Naive thymus-derived CD4-positive, alpha-beta T cell (primary cell): ENCODE results near the gene HOXB8. TPM values are rescaled to one million over a fixed set of nuclear protein-coding genes. Genes with fewer than 3 reads are reported as not detected.

Experiments
- ATAC-seq: fragments of 150-1000 bp; cut with Tn5 transposase; 2 replicates; pipeline ENCODE4 v1.10.0; 2021; ENCODE audit warnings: mild to moderate bottlenecking, moderate library complexity
- CTCF ChIA-PET: fragments of 350-600 bp; sonication (Branson Sonifier 250); formaldehyde crosslinking; loops from one replicate; lab custom pipeline; 2021; ENCODE audit warnings: antibody characterized with exemption; lab: Charles Lee
- POLR2A ChIA-PET: fragments of 350-600 bp; sonication (Branson Sonifier 250); formaldehyde crosslinking; loops from one replicate; lab custom pipeline; 2021; ENCODE audit warnings: antibody characterized with exemption, inconsistent platforms; lab: Charles Lee
- DNase-seq, 9 donors: peaks; one replicate each; pipeline versions ENCODE4 v3.0.0 to v3.0.0-alpha.2; 2020 to 2022; ENCODE audit warnings: mixed read lengths in 1 of 9
- H3K27ac ChIP-seq: one replicate; pipeline ENCODE4 v1.7.0; 2013; ENCODE audit warnings: mild to moderate bottlenecking, low read depth, low read length, moderate library complexity
- H3K27me3 ChIP-seq, 2 donors: one replicate each; pipeline ENCODE4 v1.7.0; 2013; ENCODE audit warnings: low read length in 2 of 2, mild to moderate bottlenecking in 2 of 2, moderate library complexity in 2 of 2; ENCODE audit not compliant: control insufficient read depth in 2 of 2, insufficient read depth in 2 of 2
- H3K36me3 ChIP-seq, 3 experiments: 1 replicate in 2 of 3; 2 replicates in 1 of 3; pipeline ENCODE4 v1.7.0; 2013; ENCODE audit warnings: low read length in 3 of 3, mild to moderate bottlenecking in 3 of 3, moderate library complexity in 1 of 3; ENCODE audit not compliant: insufficient read depth in 3 of 3, control insufficient read depth in 2 of 3
- H3K4me1 ChIP-seq, 2 donors: one replicate each; pipeline ENCODE4 v1.7.0; 2013; ENCODE audit warnings: low read length in 2 of 2, mild to moderate bottlenecking in 2 of 2, moderate library complexity in 1 of 2; ENCODE audit not compliant: control insufficient read depth in 2 of 2, insufficient read depth in 2 of 2
- H3K4me3 ChIP-seq: 2 replicates; pipeline ENCODE4 v1.7.0; 2013; ENCODE audit warnings: mild to moderate bottlenecking, low read length
- H3K9me3 ChIP-seq, 3 experiments: 1 replicate in 2 of 3; 2 replicates in 1 of 3; pipeline ENCODE4 v1.7.0; 2013; ENCODE audit warnings: low read length in 3 of 3; ENCODE audit not compliant: control insufficient read depth in 2 of 3
- H3K27ac Mint-ChIP-seq, 9 donors: one replicate each; pipeline ENCODE4 v1.8.0; 2020 to 2022; ENCODE audit warnings: mixed read lengths in 9 of 9, mild to moderate bottlenecking in 8 of 9, moderate library complexity in 5 of 9, inconsistent platforms in 2 of 9
- H3K27me3 Mint-ChIP-seq, 5 donors: one replicate each; pipeline ENCODE4 v1.8.0; 2021 to 2022; ENCODE audit warnings: mixed read lengths in 5 of 5, mild to moderate bottlenecking in 1 of 5
- H3K36me3 Mint-ChIP-seq, 5 donors: one replicate each; pipeline ENCODE4 v1.8.0; 2020 to 2022; ENCODE audit warnings: mixed read lengths in 5 of 5, mild to moderate bottlenecking in 3 of 5, inconsistent platforms in 1 of 5
- H3K4me1 Mint-ChIP-seq, 7 donors: one replicate each; pipeline ENCODE4 v1.8.0; 2020 to 2022; ENCODE audit warnings: mixed read lengths in 7 of 7, mild to moderate bottlenecking in 3 of 7, inconsistent platforms in 1 of 7
- H3K4me3 Mint-ChIP-seq, 10 donors: one replicate each; pipeline ENCODE4 v1.8.0; 2020 to 2022; ENCODE audit warnings: mild to moderate bottlenecking in 10 of 10, mixed read lengths in 10 of 10, moderate library complexity in 6 of 10, inconsistent platforms in 2 of 10
- H3K9me3 Mint-ChIP-seq, 11 donors: one replicate each; pipeline ENCODE4 v1.8.0; 2020 to 2022; ENCODE audit warnings: mixed read lengths in 11 of 11, mild to moderate bottlenecking in 4 of 11, inconsistent platforms in 1 of 11, moderate library complexity in 1 of 11
- intact Hi-C, 2 donors: fragments of 100-400 bp; cut with micrococcal nuclease; formaldehyde crosslinking; loops; one replicate each; pipeline ENCODE4 v1.15.1; 2023
- polyA plus RNA-seq, 2 donors: library from polyadenylated mRNA; unstranded; fragments of 300-500 nt; fragmentation: Illumina TruSeq; gene quantifications; one replicate each; pipeline ENCODE4 v1.2.3, GENCODE V29; 2021
- total RNA-seq, 6 experiments: library from RNA in 5 of 6; stranded (reverse) in 5 of 6; gene quantifications; 1 replicate in 5 of 6; 2 replicates in 1 of 6; pipeline ENCODE4 v1.2.3 and lab custom pipeline; 2021 to 2026

HOXB8 gene
- total and polyA plus RNA-seq, 7 experiments from 2014 or later = not detected

- H3K4me3 ChIP-seq = peak overlapping the region; percentile 62
- intact Hi-C loops = loop anchor here in 1 of 2 donors (5.0 kb wide), 1 partner anchor 122 kb away; no protein-coding TSS in a partner anchor
- ChIA-PET POLR2A (no interaction called here), CTCF (interaction anchor here (0.7 kb wide), 1 partner anchor 676 kb away, joined by 3 read pairs; no protein-coding TSS in a partner anchor)
- Mint-ChIP-seq H3K36me3 (peaks cover 0 to 3% (median 0%) of the 10 kb centered on the region in 5 donors), H3K4me1 (peaks cover 13 to 18% (median 14%) of the 10 kb centered on the region in 7 donors), H3K4me3 (peak overlapping the region; percentile 80 to 91 (median 84)), H3K27ac (peak overlapping the region in 1 of 9 donors; percentile 88), H3K27me3 (peaks cover 81 to 92% (median 88%) of the 10 kb centered on the region in 5 donors), H3K9me3 (no peaks in the 10 kb centered on the region)
- H3K36me3 ChIP-seq = no peaks in the 10 kb centered on the region
- H3K9me3 ChIP-seq = no peaks in the 10 kb centered on the region
- DNase-seq (peak in 4 of 9 donors; percentile 33 to 59 (median 36)), ATAC-seq (peak; percentile 64)
- peaks cover 32 to 44% of the 10 kb centered on the region in 2 donors for H3K27me3 ChIP-seq
- H3K4me1 ChIP-seq = peaks cover 15 to 16% of the 10 kb centered on the region in 2 donors
- no peak overlapping the region for H3K27ac ChIP-seq
These were observed 10.6 kb upstream of the HOXB8 start for GRCh38 chr17:48625495-48626244.

GRCh38 chr17:48624544-48625494 lies 9.7 kb upstream of the HOXB8 start:
- Mint-ChIP-seq H3K4me3 (peak overlapping the region in 9 of 10 donors; percentile 54 to 91 (median 85)), H3K9me3 (no peaks in the 10 kb centered on the region), H3K27ac (no peak overlapping the region), H3K27me3 (peaks cover 81 to 92% (median 87%) of the 10 kb centered on the region in 5 donors), H3K4me1 (peaks cover 13 to 18% (median 14%) of the 10 kb centered on the region in 7 donors), H3K36me3 (peaks cover 0 to 3% (median 0%) of the 10 kb centered on the region in 5 donors)
- Histone ChIP-seq H3K27me3 (peaks cover 32 to 45% of the 10 kb centered on the region in 2 donors), H3K4me3 (no peak overlapping the region), H3K9me3 (no peaks in the 10 kb centered on the region), H3K4me1 (peaks cover 15 to 16% of the 10 kb centered on the region in 2 donors), H3K27ac (no peak overlapping the region), H3K36me3 (no peaks in the 10 kb centered on the region)
- intact Hi-C loops = loop anchor here in 1 of 2 donors (5.0 kb wide), 1 partner anchor 122 kb away; no protein-coding TSS in a partner anchor
- no peak for DNase-seq
- POLR2A ChIA-PET = interaction anchor here (0.6 to 1.4 kb wide), 2 partner anchors 10 to 1190 kb away, joined by 3 to 5 read pairs; partner anchors contain the start of gene HOXB8
- CTCF ChIA-PET = no interaction called here
- ATAC-seq = peak; percentile 45

DNA sequence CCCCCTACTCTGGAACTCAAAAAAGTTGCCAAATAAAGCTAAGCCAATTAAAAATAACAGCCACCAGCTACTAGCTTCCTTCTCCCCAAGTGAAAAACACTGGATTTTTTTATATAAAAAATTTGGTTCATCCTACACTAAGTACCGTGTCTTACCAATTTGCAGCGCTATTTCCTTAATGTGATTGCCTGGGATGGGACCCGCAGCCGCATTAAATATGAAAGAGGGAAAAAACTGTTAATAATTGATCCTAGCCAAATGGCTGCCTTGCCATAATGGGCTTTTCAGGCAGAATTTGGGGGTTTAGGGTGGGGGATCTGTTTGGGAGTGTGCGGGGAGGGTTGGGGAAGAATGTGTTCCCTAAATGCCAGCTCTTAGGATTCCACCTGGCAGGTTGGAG lies 9.0 kb upstream of the HOXB8 start:
- ATAC-seq = no peak
- H3K36me3 ChIP-seq = no peaks in the 10 kb centered on the region
- intact Hi-C loops = no loop called here
- no peaks in the 10 kb centered on the region for H3K9me3 ChIP-seq
- H3K27ac ChIP-seq = no peak overlapping the region
- H3K27ac Mint-ChIP-seq = no peak overlapping the region
- H3K4me3 ChIP-seq = no peak overlapping the region
- peaks cover 13 to 25% (median 17%) of the 10 kb centered on the region in 7 donors for H3K4me1 Mint-ChIP-seq
- CTCF ChIA-PET = interaction anchor here (1.8 kb wide), 1 partner anchor 12 kb away, joined by 5 read pairs; no protein-coding TSS in a partner anchor
- H3K4me3 Mint-ChIP-seq = peak overlapping the region in 7 of 10 donors; percentile 1 to 87 (median 30)
- peaks cover 15 to 16% of the 10 kb centered on the region in 2 donors for H3K4me1 ChIP-seq
- no peaks in the 10 kb centered on the region for H3K9me3 Mint-ChIP-seq
- peaks cover 79 to 91% (median 86%) of the 10 kb centered on the region in 5 donors for H3K27me3 Mint-ChIP-seq
- POLR2A ChIA-PET = interaction anchor here (0.6 to 1.4 kb wide), 3 partner anchors 8 to 1191 kb away, joined by 3 to 5 read pairs (median 3); partner anchors contain the start of gene HOXB8
- peaks cover 0 to 3% (median 0%) of the 10 kb centered on the region in 5 donors for H3K36me3 Mint-ChIP-seq
- DNase-seq = no peak
- H3K27me3 ChIP-seq = peaks cover 29 to 43% of the 10 kb centered on the region in 2 donors

- H3K27ac ChIP-seq = no peak overlapping the region
- Mint-ChIP-seq H3K4me3 (no peak overlapping the region), H3K27me3 (peaks cover 79 to 91% (median 86%) of the 10 kb centered on the region in 5 donors), H3K27ac (no peak overlapping the region), H3K9me3 (no peaks in the 10 kb centered on the region), H3K36me3 (peaks cover 0 to 3% (median 0%) of the 10 kb centered on the region in 5 donors), H3K4me1 (peaks cover 17 to 30% (median 21%) of the 10 kb centered on the region in 7 donors)
- CTCF ChIA-PET = interaction anchor here (1.8 kb wide), 1 partner anchor 13 kb away, joined by 5 read pairs; no protein-coding TSS in a partner anchor
- no peak overlapping the region for H3K4me3 ChIP-seq
- POLR2A ChIA-PET = interaction anchor here (0.7 to 1.4 kb wide), 2 partner anchors 9 kb away, joined by 3 to 5 read pairs; partner anchors contain the start of gene HOXB8
- intact Hi-C loops = no loop called here
- H3K4me1 ChIP-seq = peaks cover 15 to 19% of the 10 kb centered on the region in 2 donors
- peaks cover 25 to 47% of the 10 kb centered on the region in 2 donors for H3K27me3 ChIP-seq
- no peaks in the 10 kb centered on the region for H3K36me3 ChIP-seq
- ATAC-seq = no peak
- no peaks in the 10 kb centered on the region for H3K9me3 ChIP-seq
- DNase-seq = no peak
These were observed 8.5 kb upstream of the HOXB8 start for GRCh38 chr17:48623583-48623982.

GRCh38 chr17:48622857-48623256 lies 7.8 kb upstream of the HOXB8 start:
- Histone ChIP-seq H3K27ac (no peak overlapping the region), H3K36me3 (no peaks in the 10 kb centered on the region), H3K4me3 (no peak overlapping the region), H3K9me3 (no peaks in the 10 kb centered on the region), H3K4me1 (peaks cover 21 to 27% of the 10 kb centered on the region in 2 donors), H3K27me3 (peaks cover 23 to 51% of the 10 kb centered on the region in 2 donors)
- H3K27me3 Mint-ChIP-seq = peaks cover 78 to 91% (median 84%) of the 10 kb centered on the region in 5 donors
- no peak overlapping the region for H3K27ac Mint-ChIP-seq
- H3K36me3 Mint-ChIP-seq = peaks cover 0 to 3% (median 0%) of the 10 kb centered on the region in 5 donors
- no peak for ATAC-seq
- no peak overlapping the region for H3K4me3 Mint-ChIP-seq
- peaks cover 0 to 3% (median 0%) of the 10 kb centered on the region in 11 donors for H3K9me3 Mint-ChIP-seq
- POLR2A ChIA-PET = no interaction called here
- CTCF ChIA-PET = interaction anchor here (0.6 to 1.8 kb wide), 3 partner anchors 10 to 534 kb away, joined by 3 to 5 read pairs (median 3); no protein-coding TSS in a partner anchor
- intact Hi-C loops = no loop called here
- H3K4me1 Mint-ChIP-seq = peaks cover 22 to 36% (median 25%) of the 10 kb centered on the region in 7 donors
- DNase-seq = no peak
